CD4-positive, alpha-beta T cell treated with Interleukin-6 at 100 ng/mL for 8 hours (primary cell): ENCODE results near the gene MFAP3L.

ENCODE experiments used
- DNase-seq: peaks from one replicate; pipeline ENCODE4 v3.0.0-alpha.2; 2020; ENCODE audit warnings: mixed read lengths, low spot score

Gene MFAP3L

DNA sequence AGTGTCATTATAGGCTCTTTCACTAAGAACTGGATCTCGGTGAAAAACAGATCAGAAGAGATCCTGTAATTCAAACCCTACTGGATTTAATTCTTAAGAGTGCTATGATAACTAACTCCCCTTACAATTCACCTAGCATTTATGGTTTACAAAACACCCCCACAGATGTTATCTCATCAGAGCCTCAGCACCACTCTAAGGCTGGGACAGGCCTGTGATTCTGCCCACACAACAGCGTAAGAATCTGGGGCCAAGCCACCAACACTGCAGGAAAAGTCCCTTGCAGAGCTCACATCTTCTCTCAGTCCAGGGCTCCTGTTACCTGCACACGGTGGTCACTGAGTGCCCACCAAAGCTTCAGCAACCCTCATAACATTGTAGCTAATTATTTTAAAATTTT lies 8.9 kb downstream of the MFAP3L start:
- DNase-seq: no peak

DNA sequence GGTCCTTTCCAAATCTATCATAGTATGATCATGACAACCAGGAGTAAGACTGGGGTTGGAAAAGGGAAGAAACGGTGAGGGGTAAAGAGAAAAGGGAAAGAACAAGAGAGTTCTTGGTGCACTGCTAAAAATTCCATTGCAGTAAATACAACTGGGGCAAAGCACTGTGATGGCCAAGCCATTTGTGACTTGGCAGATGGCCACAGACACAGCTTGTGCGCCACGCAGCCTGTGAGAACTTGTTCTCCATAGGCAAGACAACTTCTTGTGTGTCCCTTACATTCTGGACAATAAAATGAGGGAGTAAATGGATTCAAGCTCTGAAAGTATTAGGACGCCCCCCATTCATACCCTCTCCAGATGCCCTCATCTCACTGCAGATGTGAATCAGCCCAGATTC lies 10.9 kb downstream of the MFAP3L start:
- DNase-seq: no peak

DNA sequence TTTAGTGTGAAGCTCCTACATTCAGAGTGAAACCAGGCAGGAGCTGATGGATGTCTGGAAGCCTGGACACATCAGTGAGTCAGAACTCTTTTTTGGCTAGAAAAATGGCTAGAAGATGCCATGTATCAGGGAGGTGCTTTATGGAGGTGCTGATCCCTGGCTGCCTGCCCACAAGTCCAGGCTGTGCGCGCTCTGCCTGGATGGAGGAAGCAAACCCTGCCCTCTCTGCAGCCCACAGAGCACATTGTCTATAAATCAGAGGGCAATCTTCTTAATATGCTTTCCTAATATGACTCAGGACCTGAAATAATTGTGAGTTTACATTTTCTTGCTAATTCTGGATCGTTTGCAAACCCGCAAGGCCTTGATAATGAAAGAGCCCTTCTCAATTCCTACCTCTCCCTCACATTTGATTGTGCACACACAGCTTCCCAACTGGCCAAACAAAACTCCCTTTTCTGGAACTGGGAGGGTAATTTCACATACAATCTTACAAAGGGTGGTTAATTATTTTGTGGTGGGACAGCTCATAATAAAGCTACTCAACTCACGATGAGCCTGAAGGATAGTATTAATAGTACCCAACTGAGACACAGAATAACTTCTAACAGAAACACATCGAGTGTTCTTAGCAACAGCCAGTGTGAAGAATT lies 11.7 kb downstream of the MFAP3L start:
- DNase-seq: no peak

DNA sequence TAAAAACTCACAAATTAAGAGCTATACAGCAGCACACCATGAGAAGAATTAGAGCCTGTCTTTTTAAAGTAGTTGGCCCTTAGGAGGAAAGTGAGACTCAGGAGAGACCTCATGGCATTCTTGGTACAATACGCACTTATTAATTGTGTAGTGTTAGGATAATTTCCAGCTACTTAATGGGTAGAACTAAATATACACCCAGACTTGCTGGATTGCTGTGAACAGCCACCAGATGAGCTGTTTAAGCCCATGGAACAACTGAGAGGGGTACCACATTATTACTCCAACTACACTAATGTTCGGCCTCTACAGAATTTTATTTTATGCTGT lies 13.6 kb downstream of the MFAP3L start:
- DNase-seq: no peak

DNA sequence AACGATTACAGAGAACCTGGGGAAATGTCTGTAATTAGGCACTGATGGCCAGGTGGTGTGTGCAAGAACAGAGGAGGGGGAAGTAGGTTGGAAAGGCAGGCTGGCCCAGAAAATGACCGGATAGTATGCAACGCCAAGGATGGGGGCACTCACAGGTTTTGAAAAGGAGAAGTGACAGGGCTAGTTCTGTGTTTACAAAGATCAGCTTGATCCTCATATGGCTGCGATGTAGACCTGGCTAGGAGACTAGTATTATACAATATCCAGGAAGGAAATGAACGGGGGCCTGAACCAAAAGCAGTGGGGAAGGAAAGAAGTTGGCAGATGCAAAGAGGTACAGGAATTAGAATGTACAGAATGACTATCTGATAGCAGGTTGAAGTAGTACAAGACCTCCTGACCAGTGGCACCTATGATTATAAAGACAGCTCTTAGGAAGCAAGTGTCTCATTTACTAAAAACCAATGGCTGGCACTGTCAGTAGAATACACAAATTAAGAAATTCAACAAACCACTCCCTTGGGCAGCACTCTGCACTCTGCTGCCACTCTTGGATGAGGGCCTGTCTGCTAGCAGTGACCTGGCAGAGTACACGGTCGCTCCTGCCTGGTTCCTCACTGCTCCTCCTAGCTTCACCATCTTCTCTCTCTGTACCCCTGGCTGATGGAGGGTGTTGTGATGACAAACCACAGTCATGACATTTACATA lies 14.1 kb downstream of the MFAP3L start:
- no peak for DNase-seq

DNA sequence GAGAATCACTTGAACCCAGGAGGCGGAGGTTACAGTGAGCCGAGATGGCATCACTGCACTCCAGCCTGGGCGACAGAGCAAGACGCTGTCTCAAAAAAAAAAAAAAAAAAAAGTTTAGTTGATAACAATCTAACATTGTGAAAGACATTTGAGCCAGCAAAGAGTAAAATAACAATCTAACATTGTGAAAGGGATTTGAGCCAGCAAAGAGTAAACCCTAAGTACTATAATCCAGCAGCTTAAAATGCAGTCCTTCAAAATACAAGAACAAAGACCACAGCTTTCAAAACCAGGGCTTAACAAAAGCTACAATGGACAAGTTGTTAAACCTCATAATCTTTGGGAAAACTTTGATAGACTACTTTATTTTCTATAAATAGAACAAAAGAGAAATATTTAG lies 16.9 kb downstream of the MFAP3L start:
- no peak for DNase-seq

DNA sequence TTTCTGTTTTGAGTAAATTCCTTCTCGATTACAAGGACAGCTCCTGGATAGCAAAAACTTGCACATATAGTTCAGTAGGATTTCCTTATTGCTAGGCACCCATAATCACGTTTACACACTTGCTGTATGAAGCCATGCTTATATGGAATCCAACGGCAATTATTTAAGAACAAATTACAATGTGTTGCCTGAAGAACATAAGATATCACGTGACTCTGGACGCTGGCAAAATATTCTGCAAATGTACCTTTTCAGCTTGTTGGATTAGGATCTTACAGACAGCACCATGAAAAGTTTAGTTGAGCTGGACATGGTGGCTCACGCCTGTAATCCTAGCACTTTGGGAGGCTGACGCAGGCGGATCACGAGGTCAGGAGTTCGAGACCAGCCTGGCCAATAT lies 17.4 kb downstream of the MFAP3L start:
- DNase-seq: no peak

DNA sequence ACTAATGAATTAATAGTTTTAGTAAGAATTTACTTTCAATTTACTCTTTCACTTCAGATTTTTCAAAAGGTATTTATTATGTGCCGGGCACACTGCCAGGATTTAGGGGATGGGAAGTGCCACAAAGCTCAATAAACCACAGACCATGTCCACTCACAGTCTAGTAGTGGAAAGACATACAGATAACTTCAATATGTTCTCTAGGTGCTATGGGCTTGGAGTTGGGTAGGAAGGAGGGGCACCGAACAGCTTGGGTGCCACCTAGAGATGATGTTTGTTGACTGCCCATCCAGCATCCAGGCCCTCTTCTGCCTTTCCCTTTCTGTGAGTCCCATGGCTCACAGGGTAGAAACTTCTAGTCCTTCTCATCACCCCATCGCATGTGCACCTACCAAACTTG lies 17.8 kb downstream of the MFAP3L start:
- no peak for DNase-seq

DNA sequence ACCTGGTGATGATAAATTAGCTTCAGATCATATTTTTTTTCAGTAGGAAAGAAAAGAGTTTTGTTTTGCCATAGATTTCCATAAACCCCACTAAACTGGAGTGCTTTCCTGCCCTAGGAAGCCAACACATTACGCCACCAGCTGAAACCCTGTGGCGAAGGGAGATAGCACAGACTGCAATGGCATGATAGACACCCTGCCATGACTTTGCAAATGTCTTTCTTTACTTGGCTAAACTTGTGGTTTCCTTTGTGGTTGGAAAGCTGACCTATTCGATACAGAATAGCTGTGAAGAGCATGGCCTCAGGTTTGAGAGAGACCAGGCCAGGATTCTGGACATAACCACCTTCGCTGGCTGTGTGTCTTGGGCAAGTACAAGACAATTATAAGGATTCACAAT lies 19.1 kb downstream of the MFAP3L start:
- no peak for DNase-seq

DNA sequence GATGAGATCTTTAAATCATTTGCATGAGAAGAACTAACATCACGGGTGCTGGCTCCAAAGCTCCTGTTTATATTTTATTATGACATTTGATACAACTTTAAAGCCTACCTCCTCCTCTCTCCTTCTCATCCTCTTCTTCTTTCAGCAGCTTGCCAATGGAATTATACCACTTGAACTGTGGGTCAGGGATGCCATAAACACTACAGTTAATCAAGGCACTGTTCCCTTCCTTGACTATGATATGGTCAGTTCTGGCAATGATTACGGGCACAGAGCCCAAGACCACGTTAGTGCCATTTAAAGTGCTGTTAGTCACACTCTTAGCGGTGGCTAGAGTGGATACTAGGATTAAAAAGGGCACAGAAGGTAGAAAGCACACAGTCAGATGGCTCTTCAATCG lies 20.7 kb downstream of the MFAP3L start:
- DNase-seq: no peak

DNA sequence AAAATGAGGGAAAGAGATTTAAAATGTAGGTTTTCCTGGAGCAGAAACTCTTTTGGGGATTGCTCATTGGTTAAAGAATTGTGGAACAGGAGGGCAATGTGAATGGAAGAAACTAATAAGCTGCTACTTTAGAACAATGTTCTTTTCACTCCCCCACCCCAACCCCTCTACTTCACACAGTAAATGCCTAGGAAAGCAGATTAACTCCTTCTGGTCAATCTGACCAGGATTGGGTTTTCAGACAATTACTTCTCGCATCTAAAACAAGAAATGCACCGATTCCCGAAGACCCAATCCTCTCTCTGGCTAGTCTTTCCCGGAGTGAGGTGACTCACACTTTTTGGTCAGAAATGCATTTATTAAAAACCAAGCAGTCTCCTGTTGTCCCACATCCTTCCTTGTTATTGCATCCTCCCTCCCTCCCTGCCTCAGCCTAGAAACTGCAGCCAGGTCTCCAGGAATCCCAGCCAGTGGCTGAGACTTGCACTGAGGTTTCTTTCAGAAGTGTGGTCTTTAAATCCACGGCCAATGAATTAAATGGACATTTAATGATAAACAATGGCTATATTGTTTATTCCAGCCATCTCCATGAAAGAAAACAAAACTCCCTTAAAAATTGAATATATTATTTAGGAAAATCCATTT lies 21.4 kb downstream of the MFAP3L start:
- DNase-seq: no peak

DNA sequence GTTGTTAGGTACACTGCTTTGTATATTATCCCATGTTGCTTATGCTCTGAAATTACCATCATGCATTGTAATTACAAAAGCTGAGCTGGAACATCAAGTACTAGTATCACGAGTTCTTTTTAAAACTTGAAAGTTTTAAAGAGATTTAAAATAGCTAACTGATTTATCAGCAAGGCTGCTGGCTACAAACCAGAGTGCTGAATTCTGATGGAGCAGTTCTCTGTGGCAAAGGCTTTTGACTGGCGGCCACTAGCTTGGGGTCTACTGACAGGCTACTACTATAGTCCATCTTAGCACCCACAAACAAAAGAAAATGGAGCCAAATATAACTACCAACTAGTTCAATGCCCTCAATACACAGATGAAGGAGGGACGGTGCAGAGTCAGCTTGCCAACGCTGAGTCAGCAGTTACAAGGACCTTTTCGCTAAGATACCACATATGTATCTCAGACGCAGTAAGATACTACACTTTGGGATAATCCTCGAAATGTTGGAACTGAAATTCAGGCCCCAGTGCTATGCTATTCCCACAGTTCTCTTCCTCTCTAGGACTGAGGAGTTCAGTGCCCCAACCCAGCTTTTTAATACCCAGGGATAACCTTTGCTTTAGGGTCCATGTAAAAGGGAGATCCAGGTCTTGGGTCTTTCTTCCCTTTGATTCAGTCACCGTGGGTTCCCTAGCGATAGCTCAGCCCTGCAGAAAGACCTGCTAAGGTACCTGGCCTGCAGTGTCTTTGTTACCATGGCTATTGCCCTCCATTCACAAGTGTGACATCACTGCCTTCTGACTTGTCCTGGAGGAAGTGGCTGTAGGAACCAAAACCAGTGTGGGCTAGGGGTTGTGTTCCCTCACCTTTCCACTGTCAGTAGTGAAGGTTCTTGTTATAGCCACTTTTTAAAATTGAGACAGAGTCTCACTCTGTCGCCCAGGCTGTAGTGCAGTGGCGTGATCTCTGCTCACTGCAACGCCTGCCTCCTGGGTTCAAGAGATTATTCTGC lies 22.8 kb downstream of the MFAP3L start:
- DNase-seq: no peak

DNA sequence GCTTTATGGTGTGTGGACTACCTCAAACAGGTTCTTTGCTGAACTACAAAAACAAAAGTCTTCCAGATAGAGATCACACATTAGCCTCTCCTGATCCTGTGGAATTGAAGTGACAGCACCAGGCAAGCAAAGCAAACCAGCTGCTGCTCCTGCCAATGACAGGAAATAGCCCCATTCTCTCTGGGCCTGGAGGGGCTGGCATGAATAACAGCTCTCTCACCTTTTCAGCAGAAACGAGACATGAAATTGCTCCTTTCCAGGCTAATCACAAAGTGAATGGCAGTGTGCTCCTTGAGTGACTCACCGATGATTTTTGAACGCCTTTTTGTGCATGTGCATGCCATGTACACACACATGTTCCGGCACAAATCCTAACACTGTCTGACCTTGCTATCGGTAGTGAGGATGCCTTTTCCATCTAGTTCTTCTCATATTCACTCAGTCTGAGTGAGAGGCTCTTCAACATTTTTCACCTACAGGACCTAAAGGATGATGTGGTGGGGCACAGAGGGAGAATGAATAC lies 24.4 kb downstream of the MFAP3L start:
- no peak for DNase-seq

DNA sequence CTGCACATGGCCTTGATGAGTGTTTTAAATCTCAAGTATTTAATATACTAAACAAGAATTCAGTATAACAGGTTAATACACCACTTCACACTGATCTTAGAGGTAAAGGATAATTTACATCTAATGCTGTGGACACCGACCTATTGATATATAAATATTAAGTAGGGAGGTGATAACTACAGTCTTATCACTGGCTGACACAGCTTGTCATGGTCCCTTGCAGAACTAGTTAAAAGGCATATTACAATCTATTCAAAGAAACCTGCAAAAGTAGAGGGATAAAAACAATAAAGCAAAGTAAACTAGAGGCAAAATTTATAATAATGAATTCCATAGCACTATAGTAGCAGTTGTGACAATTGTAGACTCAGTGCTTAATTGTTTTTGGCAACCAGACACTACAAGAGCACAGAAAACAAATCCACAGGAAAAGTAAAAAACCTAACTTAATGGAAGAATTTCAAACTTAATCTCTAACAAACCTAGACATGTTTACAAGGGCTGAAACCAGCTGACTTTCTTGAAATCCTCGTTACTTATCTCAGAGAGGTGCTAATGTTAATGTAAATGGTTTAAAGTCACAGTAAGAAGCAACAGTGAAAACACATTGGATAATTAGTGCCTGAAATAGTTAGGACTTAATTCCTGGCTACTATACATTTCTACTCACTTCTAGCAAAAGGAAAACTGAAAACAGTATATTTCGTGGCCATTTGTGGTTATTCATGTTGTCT lies 25.0 kb downstream of the MFAP3L start:
- DNase-seq: no peak

DNA sequence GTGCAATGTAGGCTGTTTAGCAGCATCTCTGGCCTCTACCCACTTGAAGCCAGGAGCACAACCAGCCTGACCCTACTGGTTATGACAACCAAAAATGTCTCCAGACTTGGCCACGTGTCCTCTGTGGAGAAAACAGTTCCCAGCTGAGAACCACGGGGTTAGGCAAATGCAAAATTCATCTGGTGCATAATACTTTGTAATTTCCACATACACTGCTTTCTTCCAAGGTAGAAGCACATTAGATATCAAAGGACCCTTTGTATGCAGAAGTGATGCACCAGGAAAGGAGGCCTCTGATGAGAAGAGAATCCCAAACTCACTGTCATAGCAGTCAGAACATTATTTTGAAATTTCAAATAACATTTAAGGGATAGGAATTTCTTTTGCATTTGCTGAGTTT lies 26.3 kb downstream of the MFAP3L start:
- no peak for DNase-seq

DNA sequence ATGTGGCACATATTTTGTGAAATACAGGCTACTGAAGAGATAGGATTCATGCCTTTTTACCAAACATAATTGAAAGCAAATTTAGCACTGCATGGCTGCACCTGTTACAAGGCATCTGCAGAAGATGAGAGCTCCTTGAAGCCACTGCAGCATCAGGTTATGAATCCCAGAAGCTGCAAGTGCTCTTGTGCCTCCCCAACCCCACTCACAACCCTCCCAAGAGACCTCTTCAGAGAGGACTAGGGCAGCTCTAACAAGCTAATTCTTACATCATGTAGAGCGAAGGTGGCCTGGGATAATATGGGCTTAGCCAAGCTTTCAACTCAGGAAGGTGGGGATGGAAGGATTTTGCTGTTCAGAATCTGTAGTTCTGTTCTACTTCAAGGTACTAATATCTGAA lies 27.2 kb downstream of the MFAP3L start:
- no peak for DNase-seq

DNA sequence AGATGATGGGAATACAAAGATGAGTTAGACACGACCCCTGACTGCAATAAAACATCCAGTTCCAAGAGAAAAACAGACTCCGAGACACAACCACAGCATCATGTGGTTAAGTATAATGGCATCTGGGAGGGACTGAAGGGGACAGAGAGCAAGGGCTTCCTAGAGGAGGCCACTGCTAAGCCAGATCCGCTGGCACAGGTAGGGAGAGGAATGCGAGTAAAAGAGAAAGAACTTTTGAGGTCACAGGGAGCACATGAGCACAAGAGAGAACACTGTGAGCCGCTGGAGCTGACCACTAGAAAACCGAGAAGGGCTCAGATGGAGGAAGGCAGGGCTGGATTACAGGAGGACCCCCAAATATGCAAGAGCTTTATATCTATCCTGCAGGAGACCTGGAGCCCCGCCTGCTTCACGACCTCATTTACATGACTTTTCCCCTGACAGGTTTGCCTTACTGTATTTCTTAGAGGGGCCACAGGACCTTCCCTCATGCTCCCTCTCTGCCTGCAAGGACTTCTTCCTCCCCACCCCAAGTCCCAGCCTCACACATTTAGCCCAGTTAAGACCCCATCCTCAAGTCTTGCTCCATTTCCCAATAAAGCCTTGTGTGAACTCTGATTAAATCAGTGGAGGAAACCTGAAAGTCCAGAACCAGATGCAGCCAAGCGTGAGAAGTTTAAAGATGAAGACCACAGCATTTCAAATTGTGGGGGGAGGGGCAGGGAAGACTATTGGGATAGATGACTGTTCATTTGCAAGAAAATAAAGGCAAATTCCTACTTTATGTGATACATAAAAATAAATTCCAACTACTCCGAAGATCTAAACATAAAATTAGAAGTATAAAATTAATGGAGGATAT lies 29.6 kb downstream of the MFAP3L start:
- no peak for DNase-seq

DNA sequence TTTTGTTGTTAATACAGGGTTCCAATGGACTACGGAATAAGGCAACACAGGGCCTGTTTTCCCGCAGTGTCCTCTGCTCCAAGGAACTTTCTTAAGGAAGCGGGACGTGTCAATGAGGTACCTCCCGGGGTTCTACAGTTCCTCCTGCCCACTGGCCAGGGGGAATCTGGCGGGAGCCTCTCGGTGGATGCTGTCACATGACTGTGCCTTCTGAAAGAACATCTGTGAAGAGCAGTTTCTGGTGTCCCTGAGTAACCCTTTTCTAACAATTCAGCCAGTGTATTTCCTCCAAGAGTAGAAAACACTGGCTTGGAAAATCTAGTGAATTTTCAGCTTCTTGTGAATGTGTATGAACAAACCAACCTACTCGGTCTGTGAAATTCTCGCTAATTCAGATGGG lies 32.7 kb downstream of the MFAP3L start:
- DNase-seq: no peak

DNA sequence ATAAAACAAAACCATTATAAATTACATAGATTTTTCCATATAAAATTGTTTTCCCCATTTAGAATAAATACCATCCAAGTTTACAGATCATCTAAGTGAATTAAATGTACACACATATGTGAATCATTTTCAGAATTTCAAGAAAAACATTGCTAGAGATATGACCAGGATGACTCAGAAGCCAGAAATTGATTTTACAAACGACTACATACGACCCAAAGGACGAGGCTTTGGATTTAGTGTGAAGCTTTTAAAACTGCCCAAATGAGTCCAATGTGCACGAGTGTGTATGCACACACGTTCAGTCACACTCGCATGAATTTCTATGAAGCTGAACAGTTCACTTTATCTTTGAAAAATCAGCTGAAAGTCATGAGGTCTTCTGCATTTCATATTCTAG lies 37.9 kb downstream of the MFAP3L start:
- DNase-seq: no peak
